Tibial nerve (tissue), 3 donors: ENCODE results near the gene PNPLA5.

Source experiments
- CTCF ChIP-seq, 5 experiments: fragments of 200-600 bp in 3 of 5; fragments of 450-650 bp in 2 of 5; sonication (generic) in 3 of 5; IDR thresholded peaks; one replicate each; pipeline ENCODE4 v1.5.1; 2016 to 2019; ENCODE audit warnings: antibody characterized with exemption in 5 of 5, mild to moderate bottlenecking in 3 of 5, moderate library complexity in 2 of 5
- POLR2A ChIP-seq, 2 donors: fragments of 450-650 bp; IDR thresholded peaks; one replicate each; pipeline ENCODE4 v1.6.1; 2017; ENCODE audit warnings: antibody characterized with exemption in 2 of 2, mild to moderate bottlenecking in 2 of 2, moderate library complexity in 2 of 2

- TF ChIP-seq CTCF (IDR thresholded peaks at IDR 0.05) (no peak), POLR2A (IDR thresholded peaks at IDR 0.05) (no peak)
Measured at GRCh38 chr22:43925433-43926348, 33.9 kb upstream of the PNPLA5 start.
